ENCODE data around the gene TUBGCP3.
A peak's percentile ranks its signal among the peaks of the same experiment; 100 is the strongest.
"Not testable (repeated sequence)": the region's sequence is repeated elsewhere in the genome, so short reads cannot be mapped to it uniquely, and the experiment has no call there.

The TUBGCP3 gene

GRCh38 chr13:112587764-112588489 lies at the start of gene TUBGCP3:
Gene TUBGCP3, minus strand, starts transcription at chr13:112588153. Its CDS starts 173 bp downstream, at chr13:112587980.
- DNase-seq = peak; percentile 82

- DNase-seq = no peak
Observed at GRCh38 chr13:112637017-112637801, 49.3 kb upstream of the TUBGCP3 start.

DNA sequence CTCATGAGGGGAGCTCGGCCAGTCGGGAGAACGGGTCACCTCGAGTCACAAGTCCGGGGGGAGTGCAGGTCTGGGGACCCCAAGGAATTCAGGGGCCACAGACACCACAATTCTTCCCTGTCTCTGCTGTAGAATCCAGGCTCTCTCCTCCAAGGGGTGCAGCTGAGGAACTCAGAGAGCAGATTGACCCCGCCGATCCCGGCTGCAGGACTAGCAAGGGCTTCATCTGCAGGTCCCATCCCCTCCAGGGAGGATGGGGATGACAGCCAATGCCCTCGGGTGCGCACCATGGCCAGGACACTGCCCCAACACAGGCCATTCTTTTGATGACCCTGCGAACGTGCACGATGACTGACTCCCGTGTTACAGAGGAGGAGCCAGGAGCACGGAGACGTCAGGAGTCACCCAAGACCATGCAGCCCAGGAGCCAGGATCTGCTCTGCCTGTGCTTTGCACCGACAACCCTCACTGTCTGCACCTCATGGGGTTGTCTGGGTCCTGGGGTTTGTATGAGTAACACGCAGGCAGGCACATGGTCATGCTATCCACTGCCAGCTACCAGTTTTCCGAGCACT lies 48.5 kb upstream of the TUBGCP3 start:
- DNase-seq = no peak

- no peak for DNase-seq
Observed at GRCh38 chr13:112635323-112635722, 47.4 kb upstream of the TUBGCP3 start.

DNA sequence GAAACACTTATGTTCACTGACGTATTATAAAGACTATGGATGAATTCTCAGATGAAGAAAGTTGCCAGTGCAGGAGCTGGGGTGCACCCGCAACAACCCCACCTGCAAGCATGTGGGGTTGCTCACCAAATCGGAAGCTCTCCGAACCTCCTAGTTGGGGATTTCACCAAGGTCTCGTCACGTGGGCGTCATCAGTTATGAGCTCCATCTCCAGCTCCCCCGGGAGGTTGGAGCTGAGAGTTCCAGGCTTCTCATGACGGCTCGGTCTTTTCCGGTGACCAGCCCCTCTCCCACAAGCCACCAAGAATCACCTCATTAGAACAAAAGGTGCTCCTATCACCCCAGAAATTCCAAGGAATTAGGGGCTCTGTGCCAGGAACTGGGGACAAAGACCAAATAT lies 46.1 kb upstream of the TUBGCP3 start:
- no peak for DNase-seq

DNA sequence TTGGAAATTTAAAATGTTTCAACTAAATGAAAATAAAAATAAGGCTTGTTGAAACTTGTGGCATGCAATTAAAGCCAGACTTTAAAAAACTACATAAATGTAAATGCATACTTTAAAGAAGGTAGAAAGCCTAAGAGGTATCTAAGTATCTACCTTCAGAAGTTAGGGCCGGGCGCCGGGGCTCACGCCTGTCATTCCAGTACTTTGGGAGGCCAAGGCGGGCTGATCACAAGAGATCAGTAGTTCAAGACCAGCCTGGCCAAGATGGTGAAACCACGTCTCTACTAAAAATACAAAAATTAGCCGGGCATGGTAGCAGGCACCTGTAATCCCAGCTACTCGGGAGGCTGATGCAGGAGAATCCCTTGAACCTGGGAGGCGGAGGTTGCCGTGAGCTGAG lies 42.3 kb upstream of the TUBGCP3 start:
- DNase-seq = not testable (repeated sequence)

- no peak for DNase-seq
Observed at GRCh38 chr13:112629161-112629560, 41.2 kb upstream of the TUBGCP3 start.

GRCh38 chr13:112627613-112628012 lies 39.7 kb upstream of the TUBGCP3 start:
- not testable (repeated sequence) for DNase-seq

- DNase-seq = no peak
Observed at GRCh38 chr13:112627161-112627560, 39.2 kb upstream of the TUBGCP3 start.

GRCh38 chr13:112626761-112627160 lies 38.8 kb upstream of the TUBGCP3 start:
- DNase-seq = no peak

DNA sequence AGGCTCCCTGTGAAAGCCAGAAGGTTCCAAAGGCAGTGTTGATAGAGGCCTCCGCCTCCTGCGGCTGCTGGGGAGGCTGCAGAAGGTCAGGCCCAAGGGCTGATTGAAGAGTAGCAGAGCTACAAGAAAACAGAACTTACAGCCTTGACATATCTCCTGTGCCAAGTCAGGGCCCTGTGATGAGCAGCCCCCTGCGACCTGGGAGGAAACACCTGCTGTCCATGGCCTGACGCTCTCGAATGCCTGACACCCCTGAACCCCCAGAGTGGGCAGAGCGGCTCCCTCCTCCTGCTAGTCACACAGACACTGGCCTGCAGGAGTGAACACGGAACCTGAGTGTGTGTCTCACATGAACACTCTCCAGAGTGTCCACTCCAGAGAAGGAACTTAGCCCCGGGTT lies 38.2 kb upstream of the TUBGCP3 start:
- no peak for DNase-seq

DNA sequence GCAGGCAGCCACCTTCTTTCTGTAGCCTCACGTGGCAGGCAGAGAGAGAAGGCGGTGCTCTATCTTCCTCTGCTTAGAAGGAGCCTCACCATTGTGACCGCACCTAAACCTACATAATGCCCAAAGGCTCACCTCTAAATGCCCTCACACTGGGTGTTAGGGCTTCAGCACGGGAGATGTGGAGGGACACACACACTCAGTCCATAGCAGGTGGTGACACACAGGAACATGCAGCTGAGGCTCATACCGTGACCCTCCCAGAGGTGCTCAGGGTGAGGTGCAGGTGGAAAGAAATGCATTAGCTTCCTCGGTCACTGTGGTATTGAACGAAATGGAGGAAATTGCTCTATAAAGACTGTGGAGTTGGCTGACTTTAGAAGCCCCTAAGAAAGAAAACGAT lies 37.7 kb upstream of the TUBGCP3 start:
- no peak for DNase-seq

- DNase-seq = no peak
Observed at GRCh38 chr13:112624602-112625430, 36.9 kb upstream of the TUBGCP3 start.

- no peak for DNase-seq
Observed at GRCh38 chr13:112624040-112624439, 36.1 kb upstream of the TUBGCP3 start.

GRCh38 chr13:112623051-112623711 lies 35.2 kb upstream of the TUBGCP3 start:
- no peak for DNase-seq

DNA sequence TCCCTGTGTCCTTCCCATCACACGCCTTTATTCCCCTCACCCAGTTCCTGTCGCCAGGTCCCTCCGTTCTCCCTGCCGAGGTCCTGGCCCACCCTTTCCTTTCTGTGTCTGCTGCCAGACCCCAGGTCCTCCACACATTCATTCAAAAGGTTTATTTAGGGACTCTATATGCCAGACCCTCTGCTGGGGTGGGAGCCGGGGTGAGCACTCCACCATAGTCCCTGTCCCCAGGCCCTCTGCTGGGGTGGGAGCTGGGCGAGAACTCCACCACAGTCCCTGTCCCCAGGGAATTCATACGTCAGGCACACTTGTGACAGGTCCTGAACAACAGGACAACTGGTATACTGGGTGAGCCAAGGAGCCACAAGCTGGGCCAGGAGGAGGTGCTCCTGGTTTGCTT lies 34.4 kb upstream of the TUBGCP3 start:
- DNase-seq = no peak

DNA sequence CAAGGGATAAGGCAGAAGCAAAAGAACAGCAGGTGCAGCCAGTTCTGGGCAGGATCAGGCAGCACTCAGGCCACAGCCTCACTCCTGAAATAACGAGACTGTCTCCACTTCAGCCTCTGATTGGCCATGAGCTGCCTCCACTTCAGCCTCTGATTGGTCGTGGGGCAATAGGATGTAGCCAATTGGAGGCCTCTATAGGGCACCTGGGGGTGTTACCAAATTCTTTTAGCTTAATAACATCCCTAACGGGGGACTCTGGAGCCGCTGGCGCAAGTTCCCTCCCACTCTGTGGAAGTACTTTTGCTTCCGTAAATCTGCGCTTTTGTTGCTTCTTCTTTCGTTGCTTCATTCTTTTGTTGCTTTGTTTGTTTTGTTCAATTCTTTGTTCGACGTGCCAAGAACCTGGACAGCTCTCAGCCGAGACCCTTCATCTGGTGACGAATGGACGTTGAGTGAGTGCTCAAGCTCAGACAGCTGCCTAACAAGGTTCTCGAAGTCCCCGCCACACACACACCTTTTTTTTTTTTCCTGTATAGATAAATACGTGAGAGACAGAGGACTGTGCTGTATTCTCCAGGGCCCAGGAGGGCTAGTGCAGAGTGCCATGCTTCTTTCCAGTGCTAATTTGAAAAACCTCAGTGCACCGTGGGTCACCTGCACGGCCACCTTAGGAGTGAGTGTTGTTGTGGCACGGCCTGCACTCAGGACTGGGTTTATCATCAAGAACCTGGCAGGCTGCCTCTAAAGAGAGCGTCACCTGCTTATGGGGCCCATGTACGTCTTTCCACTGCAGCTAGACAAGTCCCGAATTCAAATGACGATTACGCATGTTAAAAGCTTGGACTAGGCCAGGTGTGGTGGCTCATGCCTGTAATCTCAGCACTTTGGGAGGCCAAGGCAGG lies 32.0 kb upstream of the TUBGCP3 start:
- DNase-seq = no peak

DNA sequence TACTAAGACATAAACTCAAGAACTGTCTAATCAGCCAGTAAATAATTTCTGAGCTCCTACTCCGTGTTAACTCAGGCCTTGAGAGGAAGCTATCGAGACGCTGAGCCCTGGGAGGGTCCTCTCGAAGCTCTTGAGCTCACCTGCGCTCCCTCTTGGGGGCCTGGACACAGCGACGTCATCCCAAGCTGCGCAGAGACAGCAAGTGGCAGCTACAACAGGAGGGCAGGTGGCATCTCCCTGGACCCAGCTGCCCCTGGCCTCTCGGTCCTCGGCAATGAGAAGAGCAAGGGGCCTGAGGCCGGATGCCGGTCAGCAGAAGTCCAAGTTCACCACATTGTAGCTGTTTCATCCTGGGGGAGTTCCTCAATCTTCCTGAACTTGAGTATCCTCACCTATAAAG lies 30.5 kb upstream of the TUBGCP3 start:
- DNase-seq = no peak

GRCh38 chr13:112617754-112618375 lies 29.9 kb upstream of the TUBGCP3 start:
- no peak for DNase-seq

- DNase-seq = no peak
Observed at GRCh38 chr13:112616586-112617362, 28.8 kb upstream of the TUBGCP3 start.
